ENCODE measurements around the gene MKX. TPM values are rescaled to one million over a fixed set of nuclear protein-coding genes. Genes with fewer than 3 reads are reported as not detected.

Gene MKX
- total RNA-seq, 1 experiment from 2014 or later, result 27.5 TPM

GRCh38 chr10:27760867-27761266 lies 15.2 kb upstream of the MKX start:
- Histone ChIP-seq H3K4me1 (ENCODE audit: control insufficient read depth in 1 of 2, insufficient read depth in 2 of 2, low read length in 2 of 2) (peaks cover 0 to 3% of the 10 kb centered on the region in 2 experiments; a peak in 1 of 4 replicates), H3K4me3 (replicated peaks in 1 of 2; ENCODE audit: low read depth in 1 of 2, low read length in 2 of 2) (no peak overlapping the region), H3K9me3 (ENCODE audit: control insufficient read depth in 1 of 2, insufficient read depth in 1 of 2, low read depth in 1 of 2, low read length in 2 of 2) (no peaks in the 10 kb centered on the region), H3K9me2 (ENCODE audit: insufficient read depth) (no peaks in the 10 kb centered on the region), H3K36me3 (ENCODE audit: control insufficient read depth in 1 of 2, insufficient read depth in 2 of 2, low read length in 2 of 2) (no peaks in the 10 kb centered on the region), H3K9ac (ENCODE audit: low read length) (no peak overlapping the region), H4K20me1 (ENCODE audit: insufficient read depth) (no peaks in the 10 kb centered on the region), H3K27me3 (ENCODE audit: insufficient read depth, low read length) (no peaks in the 10 kb centered on the region), H3K27ac (ENCODE audit: low read depth, low read length) (no peak overlapping the region), H3K4me2 (ENCODE audit: low read length) (no peak overlapping the region), H2AFZ (ENCODE audit: low read depth, low read length, poor library complexity, severe bottlenecking) (no peak overlapping the region), H3K79me2 (ENCODE audit: insufficient read depth, low read length) (no peaks in the 10 kb centered on the region)
- DNase-seq (ENCODE audit: low read depth, low spot score) (no peak), ATAC-seq (no peak)
- POLR2A ChIA-PET, result no interaction called here
- BruUV-seq (replicated peaks), result no TSS peak
- CTCF ChIA-PET, result interaction anchor here (1.0 to 1.9 kb wide), 3 partner anchors 23 to 481 kb away, joined by 3 to 8 read pairs (median 4); no protein-coding TSS in a partner anchor
- intact Hi-C loops (cut with micrococcal nuclease), result no loop called here
- TF ChIP-seq EZH2phosphoT487 (IDR thresholded peaks at IDR 0.05; ENCODE audit: borderline replicate concordance), result no peak
- no peak for TF ChIP-seq RAD21 (IDR thresholded peaks at IDR 0.05; ENCODE audit: low read depth)
- TF ChIP-seq, protein P1, sequence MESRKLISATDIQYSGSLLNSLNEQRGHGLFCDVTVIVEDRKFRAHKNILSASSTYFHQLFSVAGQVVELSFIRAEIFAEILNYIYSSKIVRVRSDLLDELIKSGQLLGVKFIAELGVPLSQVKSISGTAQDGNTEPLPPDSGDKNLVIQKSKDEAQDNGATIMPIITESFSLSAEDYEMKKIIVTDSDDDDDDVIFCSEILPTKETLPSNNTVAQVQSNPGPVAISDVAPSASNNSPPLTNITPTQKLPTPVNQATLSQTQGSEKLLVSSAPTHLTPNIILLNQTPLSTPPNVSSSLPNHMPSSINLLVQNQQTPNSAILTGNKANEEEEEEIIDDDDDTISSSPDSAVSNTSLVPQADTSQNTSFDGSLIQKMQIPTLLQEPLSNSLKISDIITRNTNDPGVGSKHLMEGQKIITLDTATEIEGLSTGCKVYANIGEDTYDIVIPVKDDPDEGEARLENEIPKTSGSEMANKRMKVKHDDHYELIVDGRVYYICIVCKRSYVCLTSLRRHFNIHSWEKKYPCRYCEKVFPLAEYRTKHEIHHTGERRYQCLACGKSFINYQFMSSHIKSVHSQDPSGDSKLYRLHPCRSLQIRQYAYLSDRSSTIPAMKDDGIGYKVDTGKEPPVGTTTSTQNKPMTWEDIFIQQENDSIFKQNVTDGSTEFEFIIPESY (IDR thresholded peaks at IDR 0.05; ENCODE audit: extremely low read depth, insufficient replicate concordance, low read length), result no peak
- no peak for TF ChIP-seq FOSL1 (IDR thresholded peaks at IDR 0.05; ENCODE audit: low read depth)
- no peak for TF ChIP-seq REST (IDR thresholded peaks at IDR 0.05; ENCODE audit: low read depth)
- no peak for TF ChIP-seq TCF7L2 (IDR thresholded peaks at IDR 0.05; ENCODE audit: borderline replicate concordance, extremely low read depth, insufficient read depth, insufficient read length)
- TF ChIP-seq EZH2 (IDR thresholded peaks at IDR 0.05), result no peak
- TF ChIP-seq POLR2A (IDR thresholded peaks at IDR 0.05; ENCODE audit: borderline replicate concordance, extremely low read depth, insufficient read depth, insufficient read length), result no peak
- TF ChIP-seq YY1 (IDR thresholded peaks at IDR 0.05; ENCODE audit: extremely low read depth, insufficient replicate concordance, low read depth, low read length), result no peak
- TF ChIP-seq SIN3A (IDR thresholded peaks at IDR 0.05; ENCODE audit: low read depth), result no peak
- no peak for TF ChIP-seq CTCF (IDR thresholded peaks at IDR 0.05 in 2 of 3, conservative IDR thresholded peaks at IDR 0.05 in 1 of 3; ENCODE audit: borderline replicate concordance in 1 of 3, insufficient read depth in 1 of 3, low read depth in 2 of 3, low read length in 2 of 3)
- no peak for TF ChIP-seq CEBPB (IDR thresholded peaks at IDR 0.05; ENCODE audit: low read depth)
- no peak for TF ChIP-seq MAX (IDR thresholded peaks at IDR 0.05)
- no peak for TF ChIP-seq ELF1 (IDR thresholded peaks at IDR 0.05; ENCODE audit: borderline replicate concordance, low read depth)
- RAD21 ChIA-PET (ENCODE audit: low non-redundant PET in 1 of 2, low total read pairs in 2 of 2, uncharacterized antibody in 2 of 2, unreplicated experiment in 2 of 2), result interaction anchor here in 1 of 2 experiments (1.1 kb wide), 1 partner anchor 481 kb away, joined by 3 read pairs; no protein-coding TSS in a partner anchor
